B cell (primary cell): Measurements from ENCODE around the gene IGLON5. TPM values are rescaled to one million over a fixed set of nuclear protein-coding genes. Genes with fewer than 3 reads are reported as not detected.

Experiments
- ATAC-seq: fragments of 200-7000 bp; cut with Tn5 transposase; one replicate; pipeline ENCODE4 v1.10.0; 2021; ENCODE audit warnings: low read depth, mild to moderate bottlenecking, moderate number of reproducible peaks, moderate library complexity
- CTCF ChIA-PET: fragments of 350-600 bp; sonication (Branson Sonifier 250); formaldehyde crosslinking; loops from one replicate; lab custom pipeline; 2021; ENCODE audit warnings: antibody characterized with exemption, inconsistent platforms; lab: Charles Lee
- POLR2A ChIA-PET: fragments of 350-600 bp; sonication (Branson Sonifier 250); formaldehyde crosslinking; loops from one replicate; lab custom pipeline; 2021; ENCODE audit warnings: antibody characterized with exemption; lab: Charles Lee
- DNase-seq: peaks from one replicate; pipeline ENCODE4 v3.0.0; 2013
- H2AFZ ChIP-seq: 2 replicates; pipeline ENCODE4 v1.6.1; 2012; ENCODE audit warnings: mild to moderate bottlenecking, low read depth, low read length; ENCODE audit not compliant: insufficient read depth, poor library complexity, severe bottlenecking
- H3K27ac ChIP-seq, 2 donors: 1 replicate in 1 of 2; 2 replicates in 1 of 2; pipeline ENCODE4 v1.5.1; 2012 to 2013; ENCODE audit warnings: low read length in 2 of 2, mild to moderate bottlenecking in 2 of 2, moderate library complexity in 1 of 2
- H3K27me3 ChIP-seq, 4 experiments: fragments of 200-600 bp in 1 of 4; sonication (generic) in 1 of 4; replicated peaks in 1 of 4; 1 replicate in 2 of 4; 2 replicates in 2 of 4; pipeline versions ENCODE4 v1.6.1 to v1.7.0; 2013 to 2016; ENCODE audit warnings: low read length in 3 of 4, mild to moderate bottlenecking in 2 of 4, mixed read lengths in 1 of 4, moderate library complexity in 1 of 4; ENCODE audit not compliant: insufficient read depth in 4 of 4, control insufficient read depth in 3 of 4; ENCODE audit errors: control extremely low read depth in 1 of 4
- H3K36me3 ChIP-seq, 2 experiments: replicated peaks in 1 of 2; 1 replicate in 1 of 2; 2 replicates in 1 of 2; pipeline versions ENCODE4 v1.6.1 to v1.7.1; 2013; ENCODE audit warnings: low read length in 1 of 2; ENCODE audit not compliant: insufficient read depth in 2 of 2, control insufficient read depth in 1 of 2; ENCODE audit errors: control extremely low read depth in 1 of 2, extremely low read depth in 1 of 2
- H3K4me1 ChIP-seq, 2 donors: fragments of 200-600 bp in 1 of 2; sonication (generic) in 1 of 2; 1 replicate in 1 of 2; 2 replicates in 1 of 2; pipeline versions ENCODE4 v1.5.1 to v1.6.1; 2013 to 2017; ENCODE audit warnings: low read length in 2 of 2; ENCODE audit not compliant: control insufficient read depth in 2 of 2, insufficient read depth in 2 of 2
- H3K4me2 ChIP-seq: replicated peaks from 2 replicates; pipeline ENCODE3; 2012; ENCODE audit warnings: mild to moderate bottlenecking, low read depth, low read length; ENCODE audit not compliant: poor library complexity, severe bottlenecking
- H3K4me3 ChIP-seq, 5 experiments: fragments of 200-600 bp in 1 of 5; sonication (generic) in 1 of 5; 1 replicate in 3 of 5; 2 replicates in 2 of 5; pipeline versions ENCODE4 v1.5.1 to v1.7.0; 2011 to 2016; ENCODE audit warnings: low read length in 4 of 5, mild to moderate bottlenecking in 4 of 5, low read depth in 2 of 5, control low read depth in 1 of 5, moderate library complexity in 1 of 5; ENCODE audit not compliant: insufficient read depth in 1 of 5; ENCODE audit errors: control extremely low read depth in 1 of 5, extremely low read depth in 1 of 5
- H3K79me2 ChIP-seq: fragments of 200-600 bp; sonication (generic); one replicate; pipeline ENCODE4 v1.6.0; 2016; ENCODE audit warnings: low read length; ENCODE audit not compliant: control insufficient read depth, insufficient read depth
- H3K9ac ChIP-seq: fragments of 200-600 bp; sonication (generic); 2 replicates; pipeline ENCODE4 v1.6.1; 2017; ENCODE audit warnings: mild to moderate bottlenecking, low read length, moderate library complexity
- H3K9me3 ChIP-seq, 3 donors: one replicate each; pipeline versions ENCODE4 v1.6.1 to v1.7.1; 2013; ENCODE audit warnings: low read length in 2 of 3; ENCODE audit not compliant: control insufficient read depth in 2 of 3, insufficient read depth in 1 of 3; ENCODE audit errors: control extremely low read depth in 1 of 3
- H4K20me1 ChIP-seq: 2 replicates; pipeline ENCODE4 v1.6.0; 2012; ENCODE audit warnings: mild to moderate bottlenecking, low read length; ENCODE audit not compliant: insufficient read depth, control insufficient read depth, poor library complexity, severe bottlenecking
- H3K27ac Mint-ChIP-seq: one replicate; pipeline ENCODE4 v1.8.0; 2021; ENCODE audit warnings: mixed read lengths
- H3K27me3 Mint-ChIP-seq: one replicate; pipeline ENCODE4 v1.8.0; 2021; ENCODE audit warnings: mixed read lengths
- H3K4me1 Mint-ChIP-seq: one replicate; pipeline ENCODE4 v1.8.0; 2021; ENCODE audit warnings: mixed read lengths
- H3K4me3 Mint-ChIP-seq: one replicate; pipeline ENCODE4 v1.8.0; 2021; ENCODE audit warnings: mixed read lengths
- H3K9me3 Mint-ChIP-seq: one replicate; pipeline ENCODE4 v1.8.0; 2022; ENCODE audit warnings: mixed read lengths; ENCODE audit not compliant: insufficient read depth
- EZH2 ChIP-seq: IDR thresholded peaks from 2 replicates; pipeline ENCODE4 v1.6.1; 2012; ENCODE audit warnings: borderline replicate concordance, low read depth, mild to moderate bottlenecking, moderate library complexity, low read length; ENCODE audit not compliant: insufficient read depth, poor library complexity, severe bottlenecking
- WGBS: methylation state at CpG from one replicate; pipeline ENCODE4 v1.1.5; 2013; ENCODE audit warnings: missing lambda C conversion rate; ENCODE audit not compliant: insufficient coverage; 5-methylcytosine and 5-hydroxymethylcytosine counted together
- intact Hi-C: fragments of 100-400 bp; cut with micrococcal nuclease; formaldehyde crosslinking; loops from one replicate; pipeline ENCODE4 v1.10.0; 2022
- polyA plus RNA-seq: library from polyadenylated mRNA; depleted of rRNA; stranded (reverse); fragments of >200 nt; gene quantifications from 2 replicates; pipeline ENCODE4 v1.2.3, GENCODE V29; 2012
- total RNA-seq, 2 donors: library from RNA; stranded (reverse); fragments of 120-200 nt in 1 of 2; gene quantifications; 1 replicate in 1 of 2; 2 replicates in 1 of 2; pipeline versions ENCODE4 v1.2.3 to v1.2.4, GENCODE V29; 2013 to 2022
- TF ChIP-seq, protein P1 (sequence below): fragments of 200-600 bp; IDR thresholded peaks from one replicate; pipeline ENCODE4 v1.8.0; 2022; ENCODE audit warnings: antibody characterized with exemption, mild to moderate bottlenecking

Gene IGLON5
- total and polyA plus RNA-seq, 2 donors (not counting 1 experiment from before 2014, with no cell fraction given) = not detected

DNA sequence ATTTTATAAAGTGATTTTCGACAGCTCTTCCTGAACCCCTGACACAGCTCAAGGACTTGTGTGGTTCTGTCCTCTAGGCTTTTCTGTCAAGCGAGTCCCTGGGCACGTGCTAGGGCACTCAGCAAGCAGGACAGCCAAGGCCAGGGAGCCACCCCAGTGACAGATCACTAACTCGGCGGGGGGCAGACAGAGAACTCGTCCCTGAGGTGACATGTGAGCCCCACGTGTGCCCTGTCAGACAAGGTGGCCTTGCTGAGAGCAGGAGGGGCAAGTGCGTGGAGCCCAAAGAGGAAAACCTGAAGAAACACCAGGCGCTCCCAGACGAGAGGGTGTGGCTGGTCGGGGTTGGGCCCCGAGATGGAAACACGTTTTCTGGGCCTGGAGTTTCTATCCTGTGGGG is 49.8 kb downstream of the IGLON5 start:
- intact Hi-C loops = no loop called here
- H3K27me3 Mint-ChIP-seq = no peaks in the 10 kb centered on the region
- no peaks in the 10 kb centered on the region for H3K9me3 Mint-ChIP-seq
- Histone ChIP-seq H3K4me3 (no peak overlapping the region), H2AFZ (no peak overlapping the region), H3K36me3 (no peaks in the 10 kb centered on the region), H3K27ac (no peak overlapping the region), H3K27me3 (no peaks in the 10 kb centered on the region), H4K20me1 (no peaks in the 10 kb centered on the region), H3K4me2 (no peak overlapping the region), H3K4me1 (peaks cover 5 to 14% of the 10 kb centered on the region in 2 donors), H3K9me3 (no peaks in the 10 kb centered on the region), H3K9ac (no peak overlapping the region), H3K79me2 (peaks cover 15% of the 10 kb centered on the region)
- no peak overlapping the region for H3K27ac Mint-ChIP-seq
- ATAC-seq (no peak), DNase-seq (no peak)
- WGBS = 93% methylated on average over 12 of the region's 13 CpGs
- H3K4me3 Mint-ChIP-seq = no peak overlapping the region
- ChIA-PET CTCF (no interaction called here), POLR2A (no interaction called here)
- H3K4me1 Mint-ChIP-seq = peaks cover 29% of the 10 kb centered on the region
- TF ChIP-seq EZH2 = no peak
- TF ChIP-seq, protein P1, sequence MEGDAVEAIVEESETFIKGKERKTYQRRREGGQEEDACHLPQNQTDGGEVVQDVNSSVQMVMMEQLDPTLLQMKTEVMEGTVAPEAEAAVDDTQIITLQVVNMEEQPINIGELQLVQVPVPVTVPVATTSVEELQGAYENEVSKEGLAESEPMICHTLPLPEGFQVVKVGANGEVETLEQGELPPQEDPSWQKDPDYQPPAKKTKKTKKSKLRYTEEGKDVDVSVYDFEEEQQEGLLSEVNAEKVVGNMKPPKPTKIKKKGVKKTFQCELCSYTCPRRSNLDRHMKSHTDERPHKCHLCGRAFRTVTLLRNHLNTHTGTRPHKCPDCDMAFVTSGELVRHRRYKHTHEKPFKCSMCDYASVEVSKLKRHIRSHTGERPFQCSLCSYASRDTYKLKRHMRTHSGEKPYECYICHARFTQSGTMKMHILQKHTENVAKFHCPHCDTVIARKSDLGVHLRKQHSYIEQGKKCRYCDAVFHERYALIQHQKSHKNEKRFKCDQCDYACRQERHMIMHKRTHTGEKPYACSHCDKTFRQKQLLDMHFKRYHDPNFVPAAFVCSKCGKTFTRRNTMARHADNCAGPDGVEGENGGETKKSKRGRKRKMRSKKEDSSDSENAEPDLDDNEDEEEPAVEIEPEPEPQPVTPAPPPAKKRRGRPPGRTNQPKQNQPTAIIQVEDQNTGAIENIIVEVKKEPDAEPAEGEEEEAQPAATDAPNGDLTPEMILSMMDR = no peak

DNA sequence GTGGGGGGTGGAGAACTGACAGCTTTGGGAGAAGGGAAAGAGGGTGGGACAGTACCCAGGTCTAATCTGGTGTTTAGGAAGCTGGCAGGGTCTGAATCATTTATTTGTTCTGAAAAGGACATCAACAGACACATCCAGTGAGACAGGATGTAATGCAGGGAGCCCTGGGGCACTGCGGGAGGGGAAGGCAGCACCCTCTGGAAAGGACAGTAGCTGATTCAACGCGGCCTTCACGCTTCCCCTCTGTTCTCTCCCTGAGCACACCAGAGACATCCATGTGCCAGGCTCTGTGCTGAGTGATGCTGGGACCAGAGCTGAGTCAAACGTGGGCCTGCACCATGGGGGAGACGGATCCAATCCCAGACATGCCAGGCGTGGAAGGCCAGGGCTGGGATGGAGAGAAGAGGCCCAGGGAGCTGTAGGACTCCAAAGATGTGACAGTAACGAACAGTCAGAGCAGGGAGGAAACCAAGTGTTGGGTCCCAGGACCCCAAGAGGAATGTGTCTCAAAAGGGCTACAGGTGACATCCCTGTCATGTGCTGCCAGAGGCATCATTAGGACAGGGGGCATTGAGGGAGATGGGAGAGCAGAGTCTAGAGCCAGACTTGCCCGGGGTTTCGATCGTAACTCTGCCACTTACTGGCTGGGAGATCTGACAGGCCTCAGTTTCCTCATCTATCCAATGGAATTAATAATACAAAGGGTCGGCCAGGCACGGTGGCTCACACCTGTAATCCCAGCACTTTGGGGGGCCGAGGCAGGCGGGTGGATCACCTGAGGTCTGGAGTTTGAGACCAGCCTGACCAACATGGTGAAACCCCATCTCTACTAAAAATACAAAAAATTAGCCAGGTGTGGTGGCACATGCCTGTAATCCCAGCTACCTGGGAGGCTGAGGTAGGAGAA is 53.0 kb downstream of the IGLON5 start:
- Histone ChIP-seq H3K27ac (no peak overlapping the region), H3K9me3 (no peaks in the 10 kb centered on the region), H2AFZ (no peak overlapping the region), H4K20me1 (no peaks in the 10 kb centered on the region), H3K4me1 (peaks cover 5 to 31% of the 10 kb centered on the region in 2 donors), H3K79me2 (peaks cover 11% of the 10 kb centered on the region), H3K36me3 (no peaks in the 10 kb centered on the region), H3K27me3 (no peaks in the 10 kb centered on the region), H3K4me2 (no peak overlapping the region), H3K4me3 (no peak overlapping the region), H3K9ac (no peak overlapping the region)
- no peak for ATAC-seq
- 96% methylated on average over 8 of the region's 15 CpGs for WGBS
- POLR2A ChIA-PET = no interaction called here
- TF ChIP-seq EZH2 = no peak
- TF ChIP-seq, protein P1 = no peak
- H3K27me3 Mint-ChIP-seq = no peaks in the 10 kb centered on the region
- CTCF ChIA-PET = interaction anchor here (0.6 to 1.3 kb wide), 3 partner anchors 23 to 43 kb away, joined by 3 to 4 read pairs (median 4); no protein-coding TSS in a partner anchor
- peak overlapping the region; percentile 59 for H3K4me3 Mint-ChIP-seq
- peaks cover 37% of the 10 kb centered on the region for H3K4me1 Mint-ChIP-seq
- H3K27ac Mint-ChIP-seq = peak overlapping the region; percentile 71
- DNase-seq = no peak
- no peaks in the 10 kb centered on the region for H3K9me3 Mint-ChIP-seq
- intact Hi-C loops = no loop called here
